Hematopoietic multipotent progenitor cell treated with erythropoietin and hydrocortisone succinate and interleukin-3 and kit ligand, for 8 days (in vitro differentiated cells): Measurements from ENCODE around the gene TOR1A.

Experiments used
- DNase-seq: peaks from one replicate; pipeline ENCODE4 v3.0.0-alpha.2; 2015

Gene TOR1A

GRCh38 chr9:129823935-129824601 lies at the start of gene TOR1A:
TOR1A (minus strand) TSS chr9:129824136; CDS start chr9:129824085, 51 bp downstream.
- DNase-seq: peak; percentile 95

GRCh38 chr9:129871046-129871445 lies 47.1 kb upstream of the TOR1A start:
- DNase-seq: no peak

- DNase-seq: no peak
Measured at GRCh38 chr9:129869585-129870501, 45.9 kb upstream of the TOR1A start.

GRCh38 chr9:129868872-129869486 lies 45.0 kb upstream of the TOR1A start:
- no peak for DNase-seq

- no peak for DNase-seq
Measured at GRCh38 chr9:129868023-129868871, 44.3 kb upstream of the TOR1A start.

- DNase-seq: no peak
Measured at GRCh38 chr9:129867136-129868022, 43.4 kb upstream of the TOR1A start.

GRCh38 chr9:129866394-129867135 lies 42.6 kb upstream of the TOR1A start:
- DNase-seq: no peak

GRCh38 chr9:129865668-129866320 lies 41.9 kb upstream of the TOR1A start:
- no peak for DNase-seq

- DNase-seq: no peak
Measured at GRCh38 chr9:129864991-129865647, 41.2 kb upstream of the TOR1A start.

- peak; percentile 99 for DNase-seq
Measured at GRCh38 chr9:129863059-129863690, 39.2 kb upstream of the TOR1A start.

GRCh38 chr9:129861447-129861827 lies 37.5 kb upstream of the TOR1A start:
- no peak for DNase-seq

GRCh38 chr9:129860653-129861446 lies 36.9 kb upstream of the TOR1A start:
- no peak for DNase-seq

- DNase-seq: no peak
Measured at GRCh38 chr9:129858167-129858962, 34.4 kb upstream of the TOR1A start.

GRCh38 chr9:129857207-129857606 lies 33.3 kb upstream of the TOR1A start:
- peak; percentile 41 for DNase-seq

- DNase-seq: no peak
Measured at GRCh38 chr9:129854588-129855110, 30.7 kb upstream of the TOR1A start.

- DNase-seq: no peak
Measured at GRCh38 chr9:129853614-129854013, 29.7 kb upstream of the TOR1A start.

GRCh38 chr9:129852579-129852978 lies 28.6 kb upstream of the TOR1A start:
- no peak for DNase-seq
